Umbilical cord (tissue), 2 donors: ENCODE measurements around the gene ENTPD2. TPM values are rescaled to one million over a fixed set of nuclear protein-coding genes. Genes with fewer than 3 reads are reported as not detected.

Experiments used
- DNase-seq: peaks from one replicate; pipeline ENCODE4 v3.0.0-alpha.2; 2015; ENCODE audit warnings: low spot score
- total RNA-seq: library from RNA; depleted of rRNA; stranded (reverse); fragments of >200 nt; gene quantifications from one replicate; pipeline ENCODE4 v1.2.3, GENCODE V29; 2014; ENCODE audit warnings: low replicate concordance; ENCODE audit not compliant: insufficient read depth

The ENTPD2 gene
- not detected for total RNA-seq

- no peak for DNase-seq
Measured at GRCh38 chr9:137053944-137054931, at the start of gene ENTPD2. TSS of gene ENTPD2 (minus strand) at chr9:137054061. CDS start at chr9:137053997, 64 bp downstream.

GRCh38 chr9:137103206-137103999, 49.5 kb upstream of the ENTPD2 start:
- no peak for DNase-seq

- no peak for DNase-seq
Measured at GRCh38 chr9:137099231-137099630, 45.4 kb upstream of the ENTPD2 start.

GRCh38 chr9:137097761-137098462, 44.1 kb upstream of the ENTPD2 start:
- DNase-seq, result no peak

- DNase-seq, result no peak
Measured at GRCh38 chr9:137096785-137097546, 43.1 kb upstream of the ENTPD2 start.

GRCh38 chr9:137095664-137096517, 42.0 kb upstream of the ENTPD2 start:
- no peak for DNase-seq

- DNase-seq, result no peak
Measured at GRCh38 chr9:137089232-137089947, 35.5 kb upstream of the ENTPD2 start.

GRCh38 chr9:137088121-137088520, 34.3 kb upstream of the ENTPD2 start:
- no peak for DNase-seq

- DNase-seq, result no peak
Measured at GRCh38 chr9:137087409-137087925, 33.6 kb upstream of the ENTPD2 start.

GRCh38 chr9:137086531-137087408, 32.9 kb upstream of the ENTPD2 start, which contains the start of gene MAN1B1:
TSS of gene MAN1B1 (plus strand) at chr9:137086985. CDS start at chr9:137087000, 15 bp downstream.
- peak; percentile 99 for DNase-seq

GRCh38 chr9:137085920-137086530, 32.2 kb upstream of the ENTPD2 start:
- peak; percentile 61 for DNase-seq

GRCh38 chr9:137084526-137084925, 30.7 kb upstream of the ENTPD2 start:
- DNase-seq, result no peak

GRCh38 chr9:137083394-137084004, 29.6 kb upstream of the ENTPD2 start:
- DNase-seq, result peak; percentile 96

- no peak for DNase-seq
Measured at GRCh38 chr9:137082925-137083290, 29.0 kb upstream of the ENTPD2 start.

- no peak for DNase-seq
Measured at GRCh38 chr9:137082222-137082924, 28.5 kb upstream of the ENTPD2 start.
